ENCODE measurements around the gene HEG1. TPM values are rescaled to one million over a fixed set of nuclear protein-coding genes. Genes with fewer than 3 reads are reported as not detected.
A peak's percentile ranks its signal among the peaks of the same experiment; 100 is the strongest.

HEG1 gene
- total and polyA plus RNA-seq, 2 donors = 3.7 to 4.7 TPM

DNA sequence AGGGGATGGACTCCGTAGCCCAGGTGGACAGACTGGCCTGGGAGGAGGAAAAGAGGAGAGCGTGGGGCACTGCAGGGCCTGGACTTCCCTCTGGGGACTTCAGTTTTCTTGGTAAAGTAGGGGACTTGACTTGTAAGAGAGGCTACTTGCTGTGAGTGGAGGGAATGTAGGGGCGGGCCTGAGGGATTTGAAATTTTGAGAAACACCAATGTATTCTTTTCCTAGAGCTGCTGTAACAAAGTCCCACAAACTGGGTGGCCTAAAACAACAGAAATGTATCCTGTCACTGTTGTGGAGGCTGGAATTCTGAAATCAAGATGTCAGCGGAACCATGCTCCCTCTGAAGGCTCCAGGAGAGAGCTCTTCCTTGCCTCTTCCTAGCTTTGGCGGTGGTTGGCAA is 5.8 kb upstream of the HEG1 start:
- H3K9me3 ChIP-seq (ENCODE audit: control insufficient read depth in 2 of 2, insufficient read depth in 1 of 2, low read length in 1 of 2) = no peaks in the 10 kb centered on the region

DNA sequence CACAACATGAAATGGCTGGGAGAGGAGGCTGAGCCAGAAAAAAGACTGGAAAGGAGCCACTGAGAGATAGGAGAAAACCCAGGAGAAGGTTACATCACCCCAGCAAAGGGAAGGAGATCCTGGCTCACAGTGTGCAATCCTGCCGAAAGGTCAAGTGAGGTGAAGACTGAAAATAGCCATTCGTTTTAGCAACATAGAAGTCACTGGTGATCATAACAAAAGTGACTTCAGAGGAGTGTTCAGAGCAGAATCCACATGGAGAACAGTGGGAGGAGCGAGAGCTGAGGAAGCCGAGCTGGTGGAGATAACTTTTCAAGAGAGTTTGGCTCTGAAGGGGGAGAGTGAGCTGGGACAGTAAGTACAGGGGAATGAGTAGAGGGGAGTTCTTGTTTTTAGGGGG is 5.4 kb upstream of the HEG1 start:
- Histone ChIP-seq H3K4me1 (ENCODE audit: control insufficient read depth in 2 of 2, insufficient read depth in 2 of 2, low read length in 2 of 2) (peaks cover 0 to 4% of the 10 kb centered on the region in 2 donors), H3K27ac (ENCODE audit: low read depth in 1 of 2, low read length in 1 of 2) (no peak overlapping the region), H3K4me3 (ENCODE audit: low read length in 2 of 2) (no peak overlapping the region), H3K9me3 (ENCODE audit: control insufficient read depth in 2 of 2, insufficient read depth in 1 of 2, low read length in 1 of 2) (no peaks in the 10 kb centered on the region), H3K36me3 (ENCODE audit: control insufficient read depth in 2 of 2, insufficient read depth in 2 of 2, low read length in 1 of 2) (no peaks in the 10 kb centered on the region), H3K27me3 (ENCODE audit: control insufficient read depth in 2 of 2, insufficient read depth in 1 of 2, low read length in 1 of 2) (peaks cover 0 to 45% of the 10 kb centered on the region in 2 donors)
- no peak for DNase-seq (ENCODE audit: low read depth in 6 of 9, low spot score in 9 of 9)
- WGBS = 97% methylated on average over 4 of the region's 4 CpGs

More for the DNA sequence above, 5.8 kb upstream of the HEG1 start:
- WGBS = 96% methylated on average over 5 of the region's 5 CpGs
- DNase-seq (ENCODE audit: low read depth in 6 of 9, low spot score in 9 of 9) = no peak
- no peak overlapping the region for H3K27ac ChIP-seq (ENCODE audit: low read depth in 1 of 2, low read length in 1 of 2)
- H3K4me1 ChIP-seq (ENCODE audit: control insufficient read depth in 2 of 2, insufficient read depth in 2 of 2, low read length in 2 of 2) = no peaks in the 10 kb centered on the region
- no peak overlapping the region for H3K4me3 ChIP-seq (ENCODE audit: low read length in 2 of 2)
- H3K27me3 ChIP-seq (ENCODE audit: control insufficient read depth in 2 of 2, insufficient read depth in 1 of 2, low read length in 1 of 2) = peaks cover 0 to 40% of the 10 kb centered on the region in 2 donors
- H3K36me3 ChIP-seq (ENCODE audit: control insufficient read depth in 2 of 2, insufficient read depth in 2 of 2, low read length in 1 of 2) = no peaks in the 10 kb centered on the region

GRCh38 chr3:125059488-125060245 is 3.9 kb upstream of the HEG1 start:
- Histone ChIP-seq H3K4me3 (ENCODE audit: low read length in 2 of 2) (no peak overlapping the region), H3K27ac (ENCODE audit: low read depth in 1 of 2, low read length in 1 of 2) (no peak overlapping the region), H3K9me3 (ENCODE audit: control insufficient read depth in 2 of 2, insufficient read depth in 1 of 2, low read length in 1 of 2) (no peaks in the 10 kb centered on the region), H3K4me1 (ENCODE audit: control insufficient read depth in 2 of 2, insufficient read depth in 2 of 2, low read length in 2 of 2) (peaks cover 2 to 11% of the 10 kb centered on the region in 2 donors), H3K36me3 (ENCODE audit: control insufficient read depth in 2 of 2, insufficient read depth in 2 of 2, low read length in 1 of 2) (no peaks in the 10 kb centered on the region), H3K27me3 (ENCODE audit: control insufficient read depth in 2 of 2, insufficient read depth in 1 of 2, low read length in 1 of 2) (peaks cover 0 to 54% of the 10 kb centered on the region in 2 donors)
- no peak for DNase-seq (ENCODE audit: low read depth in 6 of 9, low spot score in 9 of 9)
- 82% methylated on average over 7 of the region's 7 CpGs for WGBS

- Histone ChIP-seq H3K4me3 (ENCODE audit: low read length in 2 of 2) (no peak overlapping the region), H3K27me3 (ENCODE audit: control insufficient read depth in 2 of 2, insufficient read depth in 1 of 2, low read length in 1 of 2) (peaks cover 0 to 56% of the 10 kb centered on the region in 2 donors), H3K27ac (ENCODE audit: low read depth in 1 of 2, low read length in 1 of 2) (no peak overlapping the region), H3K4me1 (ENCODE audit: control insufficient read depth in 2 of 2, insufficient read depth in 2 of 2, low read length in 2 of 2) (peaks cover 6 to 16% of the 10 kb centered on the region in 2 donors), H3K36me3 (ENCODE audit: control insufficient read depth in 2 of 2, insufficient read depth in 2 of 2, low read length in 1 of 2) (no peaks in the 10 kb centered on the region), H3K9me3 (ENCODE audit: control insufficient read depth in 2 of 2, insufficient read depth in 1 of 2, low read length in 1 of 2) (no peaks in the 10 kb centered on the region)
- DNase-seq (ENCODE audit: low read depth in 6 of 9, low spot score in 9 of 9) = no peak
- 97% methylated on average over 3 of the region's 3 CpGs for WGBS
These were observed 3.2 kb upstream of the HEG1 start for GRCh38 chr3:125058959-125059358.

- WGBS = 96% methylated on average over 3 of the region's 3 CpGs
- no peaks in the 10 kb centered on the region for H3K36me3 ChIP-seq (ENCODE audit: control insufficient read depth in 2 of 2, insufficient read depth in 2 of 2, low read length in 1 of 2)
- no peak for DNase-seq (ENCODE audit: low read depth in 6 of 9, low spot score in 9 of 9)
- H3K27ac ChIP-seq (ENCODE audit: low read depth in 1 of 2, low read length in 1 of 2) = no peak overlapping the region
- peaks cover 0 to 56% of the 10 kb centered on the region in 2 donors for H3K27me3 ChIP-seq (ENCODE audit: control insufficient read depth in 2 of 2, insufficient read depth in 1 of 2, low read length in 1 of 2)
- peaks cover 9 to 19% of the 10 kb centered on the region in 2 donors for H3K4me1 ChIP-seq (ENCODE audit: control insufficient read depth in 2 of 2, insufficient read depth in 2 of 2, low read length in 2 of 2)
- H3K4me3 ChIP-seq (ENCODE audit: low read length in 2 of 2) = no peak overlapping the region
- H3K9me3 ChIP-seq (ENCODE audit: control insufficient read depth in 2 of 2, insufficient read depth in 1 of 2, low read length in 1 of 2) = no peaks in the 10 kb centered on the region
These were observed 2.7 kb upstream of the HEG1 start for GRCh38 chr3:125058529-125058928.

- Histone ChIP-seq H3K4me1 (ENCODE audit: control insufficient read depth in 2 of 2, insufficient read depth in 2 of 2, low read length in 2 of 2) (peaks cover 21 to 30% of the 10 kb centered on the region in 2 donors), H3K27me3 (ENCODE audit: control insufficient read depth in 2 of 2, insufficient read depth in 1 of 2, low read length in 1 of 2) (peaks cover 0 to 50% of the 10 kb centered on the region in 2 donors), H3K27ac (ENCODE audit: low read depth in 1 of 2, low read length in 1 of 2) (no peak overlapping the region), H3K4me3 (ENCODE audit: low read length in 2 of 2) (no peak overlapping the region), H3K9me3 (ENCODE audit: control insufficient read depth in 2 of 2, insufficient read depth in 1 of 2, low read length in 1 of 2) (no peaks in the 10 kb centered on the region), H3K36me3 (ENCODE audit: control insufficient read depth in 2 of 2, insufficient read depth in 2 of 2, low read length in 1 of 2) (no peaks in the 10 kb centered on the region)
- WGBS = 95% methylated on average over 3 of the region's 3 CpGs
- DNase-seq (ENCODE audit: low read depth in 6 of 9, low spot score in 9 of 9) = no peak
These were observed 1.5 kb upstream of the HEG1 start for GRCh38 chr3:125057186-125057850.

DNA sequence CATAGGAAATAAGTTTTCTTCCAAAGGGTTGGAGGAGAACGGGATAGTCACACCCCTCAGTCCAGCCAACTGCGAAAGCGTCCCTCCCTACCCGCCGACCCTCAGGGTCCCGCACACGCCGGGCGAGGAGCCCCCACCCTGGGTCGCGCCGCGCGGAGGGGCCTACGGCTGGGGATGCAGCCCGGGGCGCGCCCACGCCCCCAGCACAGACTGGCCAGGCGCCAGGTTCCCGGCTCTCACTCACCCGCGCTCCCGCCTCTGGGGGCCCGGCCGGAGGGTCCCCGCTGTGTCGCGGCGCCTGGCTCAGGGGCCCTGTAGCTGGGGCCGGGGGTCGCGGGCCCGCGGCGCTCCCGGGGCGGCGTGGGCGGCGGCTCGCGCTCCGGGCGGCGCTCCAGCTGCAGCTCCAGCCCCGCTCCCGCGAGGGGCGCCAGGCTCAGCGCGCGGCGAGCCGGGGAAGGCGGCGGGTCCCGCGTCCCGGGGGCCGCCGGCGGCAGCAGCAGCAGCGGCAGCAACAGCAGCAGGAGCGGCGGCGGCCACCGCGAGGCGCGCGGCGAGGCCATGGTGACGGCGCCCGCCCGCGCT is 375 bp downstream of the HEG1 start:
- Histone ChIP-seq H3K4me3 (ENCODE audit: low read length in 2 of 2) (peak overlapping the region; percentile 40 to 71), H3K27me3 (ENCODE audit: control insufficient read depth in 2 of 2, insufficient read depth in 1 of 2, low read length in 1 of 2) (peaks cover 0 to 39% of the 10 kb centered on the region in 2 donors), H3K27ac (ENCODE audit: low read depth in 1 of 2, low read length in 1 of 2) (peak overlapping the region in 1 of 2 donors; percentile 80), H3K9me3 (ENCODE audit: control insufficient read depth in 2 of 2, insufficient read depth in 1 of 2, low read length in 1 of 2) (no peaks in the 10 kb centered on the region), H3K36me3 (ENCODE audit: control insufficient read depth in 2 of 2, insufficient read depth in 2 of 2, low read length in 1 of 2) (no peaks in the 10 kb centered on the region), H3K4me1 (ENCODE audit: control insufficient read depth in 2 of 2, insufficient read depth in 2 of 2, low read length in 2 of 2) (peaks cover 32 to 43% of the 10 kb centered on the region in 2 donors)
- DNase-seq (ENCODE audit: low read depth in 6 of 9, low spot score in 9 of 9) = peak in 2 of 9 donors; percentile 20 to 33
- WGBS = under 1% methylated on average over 78 of the region's 78 CpGs

- 6% methylated on average over 17 of the region's 17 CpGs for WGBS
- H3K9me3 ChIP-seq (ENCODE audit: control insufficient read depth in 2 of 2, insufficient read depth in 1 of 2, low read length in 1 of 2) = no peaks in the 10 kb centered on the region
- DNase-seq (ENCODE audit: low read depth in 6 of 9, low spot score in 9 of 9) = peak in 2 of 9 donors; percentile 30 to 55
- H3K27ac ChIP-seq (ENCODE audit: low read depth in 1 of 2, low read length in 1 of 2) = peak overlapping the region; percentile 39 to 80
- peak overlapping the region; percentile 40 to 71 for H3K4me3 ChIP-seq (ENCODE audit: low read length in 2 of 2)
- no peaks in the 10 kb centered on the region for H3K36me3 ChIP-seq (ENCODE audit: control insufficient read depth in 2 of 2, insufficient read depth in 2 of 2, low read length in 1 of 2)
- peaks cover 0 to 31% of the 10 kb centered on the region in 2 donors for H3K27me3 ChIP-seq (ENCODE audit: control insufficient read depth in 2 of 2, insufficient read depth in 1 of 2, low read length in 1 of 2)
- H3K4me1 ChIP-seq (ENCODE audit: control insufficient read depth in 2 of 2, insufficient read depth in 2 of 2, low read length in 2 of 2) = peaks cover 32 to 43% of the 10 kb centered on the region in 2 donors
These were observed 1.1 kb downstream of the HEG1 start for GRCh38 chr3:125054449-125055329.

Measured in thymus (tissue), 11 donors.